ENCODE measurements around the gene XNDC1N.
"Not testable (repeated sequence)": the region's sequence is repeated elsewhere in the genome, so short reads cannot be mapped to it uniquely, and the experiment has no call there.

Gene XNDC1N

GRCh38 chr11:71931245-71931602 is 2.8 kb upstream of the XNDC1N start:
- DNase-seq: no peak

DNA sequence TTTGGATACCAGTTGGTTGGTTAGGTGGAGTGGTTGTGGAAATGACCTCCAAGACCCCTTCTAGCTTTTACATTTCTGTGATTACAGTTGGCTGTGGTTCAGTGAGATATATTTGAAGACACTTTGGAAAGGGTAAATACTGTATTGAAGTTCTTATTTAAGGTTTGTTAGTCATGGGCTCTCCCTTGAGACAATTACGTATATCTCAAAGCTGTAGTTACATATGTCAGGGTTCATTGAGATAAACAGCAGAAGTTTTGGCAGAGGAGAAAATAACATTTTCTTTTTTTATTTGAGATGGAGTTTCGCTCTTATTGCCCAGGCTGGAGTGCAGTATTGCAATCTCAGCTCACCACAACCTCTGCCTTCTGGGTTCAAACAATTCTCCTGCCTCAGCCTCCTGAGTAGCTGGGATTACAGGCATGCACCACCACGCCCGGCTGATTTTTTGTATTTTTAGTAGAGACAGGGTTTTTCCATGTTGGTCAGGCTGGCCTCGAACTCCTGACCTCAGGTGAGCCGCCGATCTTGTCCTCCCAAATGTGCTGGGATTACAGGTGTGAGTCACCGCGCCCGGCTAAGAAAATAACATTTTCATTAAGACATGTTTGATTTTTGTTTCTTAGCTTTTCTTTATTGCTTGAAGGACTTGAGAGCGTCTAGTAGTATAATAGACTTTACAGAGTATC is 2.3 kb upstream of the XNDC1N start:
- no peak for DNase-seq

- DNase-seq: no peak
Observed at GRCh38 chr11:71929491-71929890, 1.1 kb upstream of the XNDC1N start.

GRCh38 chr11:71928737-71929443 is 496 bp upstream of the XNDC1N start, which contains the start of gene RNF121:
Gene RNF121, plus strand, starts transcription at chr11:71929046. Its CDS starts 16 bp downstream, at chr11:71929062.
- peak; percentile 74 for DNase-seq

GRCh38 chr11:71917646-71918140 is 10.7 kb downstream of the XNDC1N start:
- no peak for DNase-seq

- DNase-seq: no peak
Observed at GRCh38 chr11:71914617-71915189, 13.7 kb downstream of the XNDC1N start.

GRCh38 chr11:71913756-71914526 is 14.5 kb downstream of the XNDC1N start:
- DNase-seq: no peak

GRCh38 chr11:71911986-71912340 is 16.4 kb downstream of the XNDC1N start:
- not testable (repeated sequence) for DNase-seq

GRCh38 chr11:71911321-71911985 is 16.9 kb downstream of the XNDC1N start:
- not testable (repeated sequence) for DNase-seq

DNA sequence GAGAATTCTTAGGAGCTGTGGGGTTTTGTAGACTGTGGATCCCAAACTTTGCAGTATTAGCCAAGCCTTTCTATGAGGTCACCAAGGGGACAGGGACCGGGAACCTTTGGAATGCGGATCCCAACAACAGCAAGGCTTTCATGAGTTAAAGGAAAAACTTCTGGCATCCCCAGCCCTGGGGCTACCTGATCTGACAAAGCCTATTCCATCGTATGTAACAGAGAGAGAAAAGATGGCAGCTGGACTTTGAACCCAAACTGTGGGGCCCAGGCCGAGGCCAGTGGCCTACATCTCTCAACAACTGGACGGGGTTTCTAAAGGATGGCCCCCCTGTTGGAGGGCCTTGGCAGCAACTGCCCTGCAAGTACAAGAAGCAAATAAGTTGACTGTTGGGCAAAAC is 17.6 kb downstream of the XNDC1N start:
- DNase-seq: not testable (repeated sequence)

DNA sequence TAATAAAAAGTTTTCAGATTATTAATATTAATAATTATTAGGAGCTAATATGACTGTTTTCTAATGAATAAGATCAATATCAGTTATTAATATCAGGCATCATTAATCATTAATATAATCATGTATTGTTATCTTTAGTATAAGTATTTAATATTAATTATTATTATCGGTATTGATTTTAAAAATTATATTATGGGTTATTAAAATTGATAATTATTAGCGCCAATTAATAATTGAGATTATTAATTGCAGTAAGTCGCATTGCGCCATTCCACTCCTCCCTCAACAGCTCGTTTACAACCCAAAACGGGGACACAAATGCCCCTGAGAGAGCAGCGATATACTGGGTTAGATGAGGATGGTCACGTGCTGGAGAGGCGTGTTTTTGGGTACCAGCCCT is 20.2 kb downstream of the XNDC1N start:
- no peak for DNase-seq

DNA sequence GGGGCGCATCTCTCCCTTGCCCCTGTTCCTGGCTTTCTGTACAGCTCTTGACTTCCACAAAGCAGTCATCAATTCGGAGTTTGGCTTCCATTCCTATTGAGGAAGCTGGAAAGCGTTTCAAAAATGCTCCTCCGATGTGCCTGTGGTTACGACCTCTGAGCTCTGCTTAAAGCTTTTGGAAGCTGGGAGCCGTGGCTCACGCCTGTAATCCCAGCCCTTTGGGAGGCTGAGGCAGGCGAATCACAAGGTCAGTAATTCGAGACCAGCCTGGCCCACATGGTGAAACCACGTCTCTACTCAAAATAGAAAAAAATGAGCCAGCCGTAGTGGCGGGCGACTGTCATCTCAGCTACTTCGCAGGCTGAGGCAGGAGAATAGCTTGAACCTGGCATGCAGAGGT is 27.3 kb downstream of the XNDC1N start:
- DNase-seq: not testable (repeated sequence)

DNA sequence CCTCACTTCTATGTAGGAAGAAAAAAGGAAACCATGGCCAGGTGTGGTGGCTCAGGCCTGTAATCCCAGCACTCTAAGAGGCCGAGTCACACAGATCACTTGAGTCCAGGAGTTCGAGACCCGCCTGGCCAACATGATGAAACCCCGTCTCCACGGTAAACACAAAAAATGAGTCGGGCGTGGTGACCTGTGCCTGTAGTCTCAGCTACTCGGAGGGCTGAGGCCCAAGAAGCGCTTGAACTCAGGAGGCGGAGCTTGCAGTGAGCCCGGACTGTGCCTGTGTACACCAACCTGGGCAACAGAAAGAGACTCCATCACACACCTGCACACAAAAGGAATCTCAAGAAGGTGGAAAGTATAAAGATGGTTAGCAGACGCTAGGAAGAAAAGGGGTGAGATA is 32.4 kb downstream of the XNDC1N start:
- no peak for DNase-seq

- not testable (repeated sequence) for DNase-seq
Observed at GRCh38 chr11:71889181-71889872, 39.1 kb downstream of the XNDC1N start.

- DNase-seq: not testable (repeated sequence)
Observed at GRCh38 chr11:71888335-71889010, 39.9 kb downstream of the XNDC1N start.

DNA sequence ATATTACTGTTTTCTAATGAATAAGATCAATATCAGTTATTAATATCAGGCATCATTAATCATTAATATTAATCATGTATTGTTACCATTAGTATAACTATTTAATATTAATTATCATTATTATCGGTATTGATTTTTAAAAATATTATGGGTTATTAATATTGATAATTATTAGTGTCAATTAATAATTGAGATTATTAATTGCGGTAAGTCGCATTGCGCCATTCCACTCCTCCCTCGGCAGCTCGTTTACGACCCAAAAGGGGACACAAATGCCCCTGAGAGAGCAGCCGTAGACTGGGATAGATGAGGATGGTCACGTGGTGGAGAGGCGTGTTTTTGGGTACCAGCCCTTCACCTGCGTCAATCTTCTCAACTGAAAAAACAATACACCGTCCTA is 42.6 kb downstream of the XNDC1N start:
- DNase-seq: not testable (repeated sequence)
